HG03432 (cell line): ENCODE measurements around the gene FOXN4.

ENCODE experiments used
- ATAC-seq: cut with Tn5 transposase; IDR thresholded peaks from one replicate; pipeline ENCODE4 v1.9.1; 2021; ENCODE audit warnings: mild to moderate bottlenecking, moderate library complexity; ENCODE audit not compliant: unreplicated experiment

The FOXN4 gene

GRCh38 chr12:109286252-109286651, 22.8 kb downstream of the FOXN4 start:
- ATAC-seq: no peak

DNA sequence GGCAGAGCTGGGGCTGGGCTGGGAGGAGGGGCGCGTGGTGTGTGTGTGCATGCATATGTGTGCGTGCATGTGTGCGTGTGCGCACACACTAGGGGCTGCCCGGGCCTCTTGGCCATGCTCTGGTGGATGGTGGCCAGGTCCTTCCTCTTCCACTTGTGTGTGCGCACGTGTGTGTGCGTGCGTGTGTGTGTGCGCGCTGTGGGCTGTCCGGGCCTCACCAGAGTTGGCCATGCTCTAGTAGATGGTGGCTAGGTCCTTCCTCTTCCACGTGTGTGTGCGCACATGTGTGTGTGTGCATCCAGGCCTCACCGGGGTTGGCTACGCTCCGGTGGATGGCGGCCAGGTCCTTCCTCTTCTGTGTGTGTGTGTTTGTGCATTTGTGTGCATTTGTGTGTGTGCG, 24.7 kb downstream of the FOXN4 start:
- ATAC-seq: no peak

GRCh38 chr12:109281452-109281851, 27.6 kb downstream of the FOXN4 start:
- no peak for ATAC-seq

DNA sequence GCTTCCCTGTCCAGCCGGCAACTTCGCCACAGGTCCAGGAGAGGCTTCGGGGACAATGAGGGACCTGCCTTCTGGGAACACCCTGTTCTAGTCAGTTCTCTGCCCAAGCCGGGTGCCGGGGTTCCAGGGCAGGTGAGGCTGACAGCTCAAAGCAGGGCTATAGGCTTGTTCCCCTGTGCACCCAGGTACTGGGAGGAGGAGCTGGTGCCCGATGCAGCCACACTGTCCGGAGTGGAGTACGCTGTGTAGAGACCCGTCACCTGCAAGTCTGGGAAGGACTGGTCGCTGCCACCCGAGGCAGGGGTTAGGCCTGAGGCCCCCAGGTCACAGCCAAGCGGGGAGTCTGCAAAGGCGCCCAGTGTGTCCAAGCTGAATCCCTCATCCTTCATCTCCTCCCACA, 29.6 kb downstream of the FOXN4 start:
- no peak for ATAC-seq

- ATAC-seq: no peak
These were observed 30.2 kb downstream of the FOXN4 start for GRCh38 chr12:109278912-109279311.

GRCh38 chr12:109277899-109278762, 31.0 kb downstream of the FOXN4 start:
- no peak for ATAC-seq

DNA sequence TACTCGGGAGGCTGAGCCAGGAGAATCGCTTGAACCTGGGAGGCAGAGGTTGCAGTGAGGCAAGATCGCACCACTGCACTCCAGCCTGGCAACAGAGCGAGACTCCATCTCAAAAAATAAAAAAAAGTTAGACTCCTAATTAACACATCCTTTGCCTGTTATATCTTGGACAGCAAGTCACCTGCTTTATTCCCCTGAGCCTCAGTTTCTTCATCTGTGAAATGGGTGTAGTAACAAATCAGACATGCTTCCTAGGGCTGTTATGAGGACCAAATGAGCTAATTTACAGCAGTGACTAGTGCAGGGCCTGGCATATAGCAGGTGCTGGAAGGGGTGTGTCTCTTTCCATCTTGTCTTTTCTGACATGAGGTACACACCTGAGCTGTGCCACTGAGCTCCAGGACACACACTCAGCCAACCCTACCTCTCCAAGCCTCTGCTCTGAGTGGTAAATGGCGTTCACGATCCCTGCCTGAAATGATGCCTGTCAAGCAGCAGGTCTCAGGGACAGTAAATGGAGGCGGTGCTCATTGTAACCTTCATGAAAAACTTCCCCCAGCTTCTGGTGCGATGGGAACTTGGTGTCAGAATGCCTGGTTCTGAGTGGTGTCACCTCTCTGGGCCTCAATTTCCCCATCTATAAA, 31.7 kb downstream of the FOXN4 start:
- ATAC-seq: no peak

DNA sequence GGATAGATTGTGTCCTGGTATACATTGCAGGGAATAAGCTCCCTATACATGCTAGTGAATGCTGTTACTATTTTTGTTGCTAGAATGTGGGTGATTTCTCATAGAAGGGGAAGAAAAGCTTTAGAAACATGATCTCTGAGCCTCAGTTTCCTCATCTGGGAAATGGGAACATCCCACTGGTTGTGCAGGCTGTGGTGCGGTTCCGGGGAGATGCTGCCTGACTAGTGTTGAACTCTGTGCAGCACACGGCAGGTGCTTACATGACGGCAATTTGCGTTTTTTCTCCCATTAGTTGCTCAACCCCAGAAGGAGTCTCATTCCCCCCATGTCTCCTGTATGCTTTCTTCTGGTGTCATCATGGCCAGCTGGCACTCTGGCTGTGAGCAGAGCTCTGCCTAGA, 32.9 kb downstream of the FOXN4 start:
- ATAC-seq: no peak

GRCh38 chr12:109275173-109275572, 33.9 kb downstream of the FOXN4 start:
- ATAC-seq: no peak

DNA sequence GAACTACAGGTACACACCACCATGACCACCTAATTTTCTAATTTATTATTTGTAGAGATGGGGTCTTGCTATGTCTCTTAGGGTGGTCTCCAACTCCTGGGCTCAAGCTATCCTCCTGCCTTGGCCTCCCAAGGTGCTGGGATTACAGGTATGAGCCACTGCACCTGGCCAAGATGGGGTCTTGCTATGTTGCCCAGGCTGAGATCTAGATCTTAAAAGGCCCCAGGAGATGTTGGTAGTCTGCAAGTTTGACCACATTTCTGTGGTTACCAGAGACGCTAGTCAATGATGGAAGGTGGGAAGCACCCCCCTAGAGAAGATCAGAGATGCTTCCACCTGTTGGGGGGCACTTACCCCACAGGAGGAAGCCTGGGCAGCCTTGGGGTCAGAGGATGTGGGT, 34.7 kb downstream of the FOXN4 start:
- no peak for ATAC-seq

DNA sequence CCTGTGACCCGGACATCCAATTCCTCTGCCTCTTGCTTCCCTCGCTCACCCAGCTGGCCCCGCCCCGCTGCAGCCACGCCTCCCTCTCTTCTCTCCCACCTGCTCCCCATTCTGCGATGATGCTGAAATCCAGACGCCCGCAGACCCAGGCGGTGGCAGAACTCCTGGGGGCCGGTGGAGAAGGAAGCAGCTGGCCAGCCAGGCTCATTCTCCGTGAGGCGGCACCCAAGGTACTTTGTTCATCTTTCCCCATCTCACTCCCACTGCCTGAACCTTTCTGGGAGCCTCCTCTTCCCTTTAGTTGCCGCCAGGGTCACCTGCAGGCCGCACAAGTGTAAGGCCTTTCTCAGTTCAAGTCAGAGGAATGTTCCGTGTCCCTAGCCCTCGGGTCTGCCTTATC, 35.7 kb downstream of the FOXN4 start:
- ATAC-seq: no peak

DNA sequence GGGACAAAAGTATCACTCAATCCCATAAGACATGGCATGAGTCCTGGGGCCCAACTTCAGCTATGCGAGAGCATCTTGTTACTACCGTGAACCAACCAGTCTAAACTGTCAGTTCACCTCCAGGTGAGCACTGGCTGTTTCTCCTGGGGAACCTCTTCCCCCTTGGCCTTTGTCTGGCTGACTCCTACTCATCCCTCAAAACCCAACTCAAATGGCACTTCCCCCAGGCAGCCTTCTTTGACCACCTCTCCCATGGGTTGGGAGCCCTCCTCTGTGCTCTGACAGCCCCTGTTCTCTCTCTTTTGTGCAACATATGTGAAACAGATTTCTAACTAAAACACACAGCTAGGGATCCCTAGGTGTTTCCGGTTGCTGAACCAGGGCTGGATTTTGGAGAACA, 37.7 kb downstream of the FOXN4 start:
- ATAC-seq: no peak

- no peak for ATAC-seq
These were observed 38.6 kb downstream of the FOXN4 start for GRCh38 chr12:109270494-109270893.

- no peak for ATAC-seq
These were observed 39.7 kb downstream of the FOXN4 start for GRCh38 chr12:109269428-109269827.

GRCh38 chr12:109268896-109269295, 40.2 kb downstream of the FOXN4 start:
- ATAC-seq: no peak

DNA sequence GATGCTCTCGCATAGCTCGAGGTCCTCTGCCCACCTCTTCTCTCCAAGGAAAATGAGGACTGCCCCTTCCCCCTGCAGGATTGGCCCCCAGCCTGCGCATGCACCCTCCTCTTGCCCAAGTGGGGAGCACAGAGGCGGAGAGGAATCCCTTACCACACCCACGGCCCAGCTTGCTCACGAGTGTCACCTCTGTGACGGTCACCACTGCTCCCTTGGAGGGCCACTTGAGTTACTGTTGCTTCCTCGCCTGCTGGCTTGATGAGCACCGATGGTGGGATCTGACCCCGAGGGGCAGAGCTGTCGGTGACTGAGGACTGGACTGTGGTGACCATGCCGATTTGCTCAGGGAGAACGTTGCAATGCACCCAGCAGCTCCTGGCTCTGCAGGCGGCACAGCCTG, 41.7 kb downstream of the FOXN4 start:
- ATAC-seq: no peak

DNA sequence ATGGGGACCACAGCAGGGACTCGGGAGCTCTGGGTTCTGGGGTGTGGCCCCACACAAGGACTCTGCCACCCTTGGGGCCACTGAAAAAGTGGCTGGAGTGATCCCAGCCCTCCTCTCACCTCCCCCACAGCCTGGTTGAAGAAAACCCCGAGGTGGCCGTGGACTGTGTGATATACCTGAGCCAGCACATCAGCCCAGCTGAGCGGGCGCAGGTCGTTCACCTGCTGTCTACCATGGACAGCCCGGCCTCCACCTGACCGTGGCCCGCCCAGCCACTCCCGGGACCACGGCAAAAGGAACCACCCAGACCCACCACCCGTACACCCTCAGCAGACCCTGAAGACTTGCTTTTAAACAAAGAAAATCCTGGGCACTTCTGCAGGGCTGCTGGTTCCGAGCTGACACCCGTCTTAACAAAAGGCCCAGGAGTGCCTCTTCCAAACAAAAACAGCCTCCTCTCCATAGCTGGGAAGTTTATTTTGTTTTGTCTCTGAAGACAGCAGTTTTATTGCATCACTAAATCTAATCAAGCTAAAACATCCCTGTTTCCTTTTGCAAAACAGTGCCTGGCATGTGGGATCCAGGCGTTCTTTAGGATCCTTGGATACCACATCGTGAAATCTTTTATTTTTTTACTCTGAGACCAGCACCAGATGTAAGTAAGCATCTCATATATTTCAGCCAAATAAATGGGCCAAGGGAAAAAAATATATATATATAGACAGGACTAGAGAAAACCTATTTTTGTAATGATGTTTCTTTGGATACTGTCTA, 42.8 kb downstream of the FOXN4 start:
- no peak for ATAC-seq

DNA sequence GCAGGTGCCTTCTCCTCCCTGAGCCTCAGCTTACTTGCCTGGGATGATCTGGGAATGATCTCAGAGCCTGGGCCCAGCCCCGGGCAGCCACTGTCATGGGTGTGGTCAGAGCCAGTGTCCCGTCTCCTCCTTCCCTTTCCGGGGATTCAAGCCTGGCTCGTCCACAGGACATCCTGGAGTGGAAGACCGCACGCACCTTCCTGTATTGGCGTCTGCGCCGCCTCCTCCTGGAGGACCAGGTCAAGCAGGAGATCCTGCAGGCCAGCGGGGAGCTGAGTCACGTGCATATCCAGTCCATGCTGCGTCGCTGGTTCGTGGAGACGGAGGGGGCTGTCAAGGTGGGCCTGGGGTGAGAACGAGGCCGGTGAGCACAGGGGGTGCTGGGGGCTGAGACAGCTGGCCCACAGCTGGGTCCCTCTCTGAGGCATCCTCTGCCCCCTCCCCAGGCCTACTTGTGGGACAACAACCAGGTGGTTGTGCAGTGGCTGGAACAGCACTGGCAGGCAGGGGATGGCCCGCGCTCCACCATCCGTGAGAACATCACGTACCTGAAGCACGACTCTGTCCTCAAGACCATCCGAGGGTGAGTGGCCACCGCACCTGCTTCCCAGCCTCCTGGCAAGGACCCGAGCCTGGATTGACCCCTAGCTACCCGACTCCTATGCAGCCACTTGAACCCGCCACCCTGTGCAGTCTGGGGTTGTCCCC, 44.0 kb downstream of the FOXN4 start:
- ATAC-seq: no peak

GRCh38 chr12:109264095-109264942, 44.8 kb downstream of the FOXN4 start:
- ATAC-seq: no peak

DNA sequence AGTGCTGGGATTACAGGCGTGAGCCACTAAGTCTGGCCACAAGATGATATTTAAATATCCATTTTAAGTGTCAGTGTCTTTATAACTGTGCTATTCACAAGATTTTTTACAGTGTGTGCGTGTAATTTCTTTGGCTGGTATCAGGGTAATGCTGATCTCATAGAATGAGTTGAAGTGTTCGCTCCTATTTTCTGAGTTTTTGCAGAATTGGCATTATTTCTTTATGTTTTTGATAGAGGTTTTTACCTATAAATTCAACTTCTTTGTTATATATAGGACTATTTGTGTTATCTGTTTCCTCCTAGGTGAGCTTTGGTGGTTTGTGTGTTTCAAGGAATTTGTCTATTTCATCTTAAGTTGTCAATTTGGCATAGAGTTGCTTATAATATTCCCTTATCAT, 45.6 kb downstream of the FOXN4 start:
- ATAC-seq: no peak
